ENCODE measurements around the gene ARF1.

ARF1 gene

DNA sequence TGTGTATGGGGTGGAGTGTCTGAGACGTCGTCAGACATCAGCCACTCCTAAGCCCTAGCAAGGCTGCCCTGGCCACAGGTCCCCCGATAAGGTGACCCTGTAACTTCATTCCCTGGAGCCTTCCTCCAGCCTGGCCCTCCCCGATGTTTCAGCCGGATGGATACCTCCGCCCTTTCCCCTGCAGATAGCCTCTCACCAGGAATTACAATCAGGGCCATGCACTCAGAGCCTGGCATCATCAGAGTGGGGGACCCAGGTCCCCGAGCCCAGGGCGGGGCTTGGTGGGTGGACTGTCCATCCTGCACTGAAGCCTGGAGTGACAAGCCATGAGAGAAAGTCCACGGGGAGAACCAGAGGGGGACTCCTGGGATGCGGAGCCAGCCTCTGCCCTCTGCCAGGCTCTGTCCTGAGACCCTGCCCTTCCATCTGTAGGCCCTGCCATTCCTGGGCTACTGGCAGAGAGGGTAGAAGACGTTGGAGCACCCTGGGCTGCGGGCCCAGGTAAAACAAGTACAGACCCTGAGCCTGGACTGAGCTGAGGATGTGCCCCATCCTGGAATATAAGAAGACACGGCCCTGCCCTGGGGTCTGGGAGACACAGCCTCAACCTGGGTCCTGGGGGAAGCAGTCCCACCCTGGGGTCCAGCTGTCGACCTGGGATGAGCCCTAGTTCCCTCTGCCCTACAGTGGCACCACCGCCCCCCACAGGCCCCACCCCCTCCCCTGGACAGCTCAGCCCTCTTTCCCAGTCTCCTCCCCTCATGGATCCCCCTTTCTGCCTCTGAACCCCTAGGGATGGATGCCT is 16.8 kb upstream of the ARF1 start:
- DNase-seq (ENCODE audit: low read depth) = no peak
- TF ChIP-seq CTCF (IDR thresholded peaks at IDR 0.05; ENCODE audit: low read length, missing control alignments) = no peak
- H3K4me3 ChIP-seq (replicated peaks; ENCODE audit: low read depth, low read length) = no peak overlapping the region

GRCh38 chr1:228066416-228066815 is 16.1 kb upstream of the ARF1 start:
- no peak for DNase-seq (ENCODE audit: low read depth)
- H3K4me3 ChIP-seq (replicated peaks; ENCODE audit: low read depth, low read length) = no peak overlapping the region
- TF ChIP-seq CTCF (IDR thresholded peaks at IDR 0.05; ENCODE audit: low read length, missing control alignments) = no peak

DNA sequence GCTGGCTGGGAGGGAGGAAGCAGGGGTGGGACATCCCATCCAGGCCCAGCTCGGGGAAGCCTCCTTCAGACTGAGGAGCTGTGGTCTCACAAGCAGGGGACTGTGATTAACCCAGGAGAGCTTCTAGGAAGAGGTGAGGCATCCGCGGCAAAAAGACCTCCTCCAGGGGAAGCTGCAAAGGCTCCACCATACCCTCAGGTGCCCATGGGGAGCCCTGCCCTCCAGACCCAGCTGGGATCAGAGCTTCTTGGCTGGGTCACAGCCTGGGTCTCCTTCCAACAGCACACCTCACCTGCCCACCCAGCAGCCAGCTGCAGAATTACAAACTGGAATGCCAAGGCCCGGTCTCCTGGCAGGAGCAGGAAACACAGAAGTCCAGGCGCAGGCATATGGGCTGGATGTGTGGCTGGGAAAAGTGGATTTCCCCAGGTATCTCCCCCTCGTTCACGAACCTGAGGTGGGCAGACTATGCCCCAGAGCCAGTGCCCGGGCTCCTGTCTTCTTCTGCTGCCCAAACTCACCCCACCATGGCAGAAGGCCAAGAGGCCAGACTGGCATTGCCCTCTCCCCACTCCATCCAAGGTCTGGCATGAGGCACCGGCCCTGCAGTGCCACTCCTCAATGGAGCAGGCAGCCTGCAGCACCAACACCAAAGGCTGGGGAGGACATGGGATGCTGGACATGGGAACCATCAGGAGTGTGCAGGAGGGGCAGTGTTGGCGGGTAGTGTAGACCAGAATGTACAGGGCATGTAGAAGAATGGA is 15.4 kb upstream of the ARF1 start:
- TF ChIP-seq CTCF (IDR thresholded peaks at IDR 0.05; ENCODE audit: low read length, missing control alignments) = no peak
- no peak overlapping the region for H3K4me3 ChIP-seq (replicated peaks; ENCODE audit: low read depth, low read length)
- no peak for DNase-seq (ENCODE audit: low read depth)

DNA sequence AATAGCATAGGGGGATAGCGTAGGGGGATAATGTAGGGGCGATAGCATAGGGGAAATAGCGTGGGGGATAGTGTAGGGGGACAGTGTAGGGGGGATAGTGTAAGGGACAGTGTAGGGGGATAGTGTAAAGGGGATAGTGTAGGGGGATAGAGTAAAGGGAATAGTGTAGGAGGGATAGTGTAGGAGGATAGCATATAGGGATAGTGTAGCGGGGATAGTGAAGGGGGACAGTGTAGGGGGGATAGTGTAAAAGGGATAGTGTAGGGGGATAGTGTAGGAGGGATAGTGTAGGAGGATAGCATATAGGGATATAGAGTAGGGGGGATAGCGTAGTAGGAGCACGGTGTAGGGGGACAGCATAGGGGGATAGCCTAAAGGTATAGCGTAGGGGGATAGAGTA is 14.1 kb upstream of the ARF1 start:
- H3K4me3 ChIP-seq (replicated peaks; ENCODE audit: low read depth, low read length) = no peak overlapping the region
- DNase-seq (ENCODE audit: low read depth) = no peak
- TF ChIP-seq CTCF (IDR thresholded peaks at IDR 0.05; ENCODE audit: low read length, missing control alignments) = no peak

DNA sequence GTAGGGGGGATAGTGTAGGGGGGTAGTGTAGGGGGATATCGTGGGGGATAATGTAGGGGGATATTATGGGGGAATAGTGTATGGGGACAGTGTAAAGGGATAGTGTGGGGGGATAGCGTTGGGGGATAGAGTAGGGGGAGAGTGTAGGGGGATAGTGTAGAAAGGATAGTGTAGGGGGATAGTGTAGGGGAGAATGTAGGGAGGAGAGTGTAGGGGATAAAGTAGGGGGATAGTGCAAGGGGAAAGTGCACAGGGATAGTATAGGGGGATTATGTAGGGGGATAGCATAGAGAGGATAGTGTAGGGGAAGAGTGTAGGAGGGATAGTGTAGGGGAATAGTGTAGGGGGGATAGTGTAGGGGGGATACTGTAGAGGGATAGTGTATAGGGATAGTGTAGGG is 12.3 kb upstream of the ARF1 start:
- DNase-seq (ENCODE audit: low read depth) = no peak
- TF ChIP-seq CTCF (IDR thresholded peaks at IDR 0.05; ENCODE audit: low read length, missing control alignments) = no peak
- no peak overlapping the region for H3K4me3 ChIP-seq (replicated peaks; ENCODE audit: low read depth, low read length)

DNA sequence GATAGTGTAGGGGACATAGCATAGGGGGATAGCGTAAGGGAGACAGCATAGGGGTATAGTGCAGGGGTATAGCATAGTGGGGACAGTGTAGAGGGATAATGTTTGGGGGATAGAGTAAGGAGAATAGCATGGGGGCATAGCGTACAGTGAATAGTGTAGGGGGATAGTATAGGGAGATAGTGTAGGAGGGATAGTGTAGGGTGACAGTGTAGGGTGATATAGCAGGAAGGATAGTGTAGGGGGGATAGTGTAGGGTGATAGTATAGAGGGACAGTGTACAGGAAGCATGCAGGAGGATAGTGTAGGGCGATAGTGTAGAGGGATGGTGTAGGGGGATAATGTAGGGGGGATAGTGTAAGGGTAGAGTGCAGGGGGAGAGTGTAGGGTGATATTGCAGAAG is 11.7 kb upstream of the ARF1 start:
- no peak for DNase-seq (ENCODE audit: low read depth)
- H3K4me3 ChIP-seq (replicated peaks; ENCODE audit: low read depth, low read length) = no peak overlapping the region
- TF ChIP-seq CTCF (IDR thresholded peaks at IDR 0.05; ENCODE audit: low read length, missing control alignments) = no peak

All from fibroblast of pulmonary artery (primary cell).